ENCODE results near the gene BORCS6.

DNA sequence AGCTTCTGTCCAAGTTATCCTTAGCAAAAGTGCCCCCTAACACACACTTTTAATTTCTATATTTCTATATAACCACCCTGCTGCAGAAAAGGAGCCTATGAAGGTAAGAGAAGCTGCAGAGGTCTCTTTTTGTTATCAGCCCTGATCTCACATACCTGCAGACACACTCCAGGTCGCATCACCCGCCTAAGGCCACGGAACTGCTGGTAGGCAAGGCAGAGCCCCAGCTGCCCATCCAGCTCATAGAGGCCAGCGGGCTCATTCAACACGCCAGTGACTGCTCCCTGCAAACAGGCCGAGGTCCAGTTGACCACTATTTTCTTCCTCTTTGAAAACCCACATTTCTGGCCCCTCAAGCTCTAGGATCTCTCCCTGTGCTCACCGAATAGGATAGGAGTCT lies 45.7 kb upstream of the BORCS6 start:
- TF ChIP-seq EZH2 (IDR thresholded peaks at IDR 0.05; ENCODE audit: borderline replicate concordance, insufficient read depth, low read depth, low read length, poor library complexity, severe bottlenecking) (no peak), CTCF (IDR thresholded peaks at IDR 0.05) (no peak)
